WTC11 (cell line): ENCODE data around the gene KYNU. TPM values are rescaled to one million over a fixed set of nuclear protein-coding genes. Genes with fewer than 3 reads are reported as not detected.

Experiments used
- ATAC-seq: fragments of 200-7000 bp; cut with Tn5 transposase; 2 replicates; pipeline ENCODE4 v1.10.0; 2021; ENCODE audit warnings: mild to moderate bottlenecking, moderate library complexity
- CTCF ChIA-PET: fragments of 300-600 bp; sonication (Branson Sonifier 250); formaldehyde crosslinking; loops from one replicate; lab custom pipeline; 2021; ENCODE audit warnings: antibody characterized with exemption; lab: Charles Lee
- POLR2A ChIA-PET: fragments of 350-600 bp; sonication (Branson Sonifier 250); formaldehyde crosslinking; loops from one replicate; lab custom pipeline; 2021; ENCODE audit warnings: antibody characterized with exemption; lab: Charles Lee
- DNase-seq: peaks from one replicate; pipeline ENCODE4 v3.0.0; 2021; ENCODE audit warnings: low spot score
- H3K27ac Mint-ChIP-seq: 2 replicates; pipeline ENCODE4 v1.8.0; 2021; ENCODE audit warnings: mixed read lengths
- H3K27me3 Mint-ChIP-seq: 2 replicates; pipeline ENCODE4 v1.8.0; 2021; ENCODE audit warnings: low read depth, mild to moderate bottlenecking, moderate library complexity, mixed read lengths
- H3K36me3 Mint-ChIP-seq: 2 replicates; pipeline ENCODE4 v1.8.0; 2021; ENCODE audit warnings: mixed read lengths
- H3K4me1 Mint-ChIP-seq: 2 replicates; pipeline ENCODE4 v1.8.0; 2022; ENCODE audit warnings: mixed read lengths
- H3K4me3 Mint-ChIP-seq: 2 replicates; pipeline ENCODE4 v1.8.0; 2021; ENCODE audit warnings: mild to moderate bottlenecking, moderate library complexity, mixed read lengths
- H3K9me3 Mint-ChIP-seq: 2 replicates; pipeline ENCODE4 v1.8.0; 2021; ENCODE audit warnings: mixed read lengths
- ETV6 ChIP-seq: sonication (generic); formaldehyde crosslinking; IDR thresholded peaks from 2 replicates; pipeline ENCODE4 v1.8.1; 2022; ENCODE audit warnings: mild to moderate bottlenecking, missing genetic modification reagents
- HMGA2 ChIP-seq: fragments of 250-450 bp; sonication (Bioruptor Pico); IDR thresholded peaks from 2 replicates; pipeline ENCODE4 v1.4.0; 2021; ENCODE audit warnings: mild to moderate bottlenecking, moderate library complexity
- ZBTB21 ChIP-seq: sonication (generic); formaldehyde crosslinking; IDR thresholded peaks from 2 replicates; pipeline ENCODE4 v1.8.1; 2023; ENCODE audit warnings: mild to moderate bottlenecking, missing genetic modification reagents, borderline replicate concordance
- ZNF121 ChIP-seq: sonication (generic); formaldehyde crosslinking; IDR thresholded peaks from 2 replicates; pipeline ENCODE4 v1.8.0; 2023; ENCODE audit warnings: missing genetic modification reagents
- total RNA-seq: library from RNA; stranded (reverse); gene quantifications from 3 replicates; pipeline ENCODE4 v1.2.3, GENCODE V29; 2021
- TF ChIP-seq, protein P1 (sequence below): fragments of 250-450 bp; sonication (Bioruptor Pico); IDR thresholded peaks from 2 replicates; pipeline ENCODE4 v1.9.0; 2021; ENCODE audit warnings: mild to moderate bottlenecking
- TF ChIP-seq, protein P2 (sequence below): sonication (generic); formaldehyde crosslinking; IDR thresholded peaks from 2 replicates; pipeline ENCODE4 v1.8.0; 2022; ENCODE audit warnings: mild to moderate bottlenecking, missing genetic modification reagents
- TF ChIP-seq, protein P3 (sequence below): sonication (generic); formaldehyde crosslinking; IDR thresholded peaks from 2 replicates; pipeline ENCODE4 v1.8.0; 2023; ENCODE audit warnings: missing genetic modification reagents, mild to moderate bottlenecking, borderline replicate concordance
- TF ChIP-seq, protein P4 (sequence below): fragments of 250-450 bp; sonication (Bioruptor Pico); IDR thresholded peaks from 2 replicates; pipeline ENCODE4 v2.1.2; 2022; ENCODE audit warnings: mild to moderate bottlenecking, moderate library complexity
- TF ChIP-seq, protein P5 (sequence below): sonication (generic); formaldehyde crosslinking; IDR thresholded peaks from 2 replicates; pipeline ENCODE4 v1.8.0; 2022; ENCODE audit warnings: missing genetic modification reagents

The KYNU gene
- total RNA-seq, 1 experiment from 2014 or later, result 0.85 TPM

DNA sequence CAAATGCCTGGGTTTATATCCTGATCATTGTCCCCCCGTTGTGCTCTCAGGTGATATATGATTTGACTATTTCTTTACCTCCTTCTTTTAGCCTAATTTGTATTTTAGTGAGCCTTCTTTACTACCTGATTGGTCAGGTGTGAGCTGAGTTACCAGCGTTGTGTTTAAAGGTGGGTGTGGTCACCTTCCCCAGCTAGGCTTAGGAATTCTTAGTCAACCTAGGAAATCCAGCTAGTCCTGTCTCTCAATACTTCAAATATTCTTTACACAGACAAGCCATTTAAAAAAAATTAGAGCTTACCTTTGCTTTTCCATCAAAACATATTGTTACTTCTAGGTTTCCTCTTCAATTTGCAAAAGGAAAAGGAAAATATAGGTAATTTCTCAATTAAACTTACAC is 30.2 kb downstream of the KYNU start (continued):
- TF ChIP-seq, protein P1, sequence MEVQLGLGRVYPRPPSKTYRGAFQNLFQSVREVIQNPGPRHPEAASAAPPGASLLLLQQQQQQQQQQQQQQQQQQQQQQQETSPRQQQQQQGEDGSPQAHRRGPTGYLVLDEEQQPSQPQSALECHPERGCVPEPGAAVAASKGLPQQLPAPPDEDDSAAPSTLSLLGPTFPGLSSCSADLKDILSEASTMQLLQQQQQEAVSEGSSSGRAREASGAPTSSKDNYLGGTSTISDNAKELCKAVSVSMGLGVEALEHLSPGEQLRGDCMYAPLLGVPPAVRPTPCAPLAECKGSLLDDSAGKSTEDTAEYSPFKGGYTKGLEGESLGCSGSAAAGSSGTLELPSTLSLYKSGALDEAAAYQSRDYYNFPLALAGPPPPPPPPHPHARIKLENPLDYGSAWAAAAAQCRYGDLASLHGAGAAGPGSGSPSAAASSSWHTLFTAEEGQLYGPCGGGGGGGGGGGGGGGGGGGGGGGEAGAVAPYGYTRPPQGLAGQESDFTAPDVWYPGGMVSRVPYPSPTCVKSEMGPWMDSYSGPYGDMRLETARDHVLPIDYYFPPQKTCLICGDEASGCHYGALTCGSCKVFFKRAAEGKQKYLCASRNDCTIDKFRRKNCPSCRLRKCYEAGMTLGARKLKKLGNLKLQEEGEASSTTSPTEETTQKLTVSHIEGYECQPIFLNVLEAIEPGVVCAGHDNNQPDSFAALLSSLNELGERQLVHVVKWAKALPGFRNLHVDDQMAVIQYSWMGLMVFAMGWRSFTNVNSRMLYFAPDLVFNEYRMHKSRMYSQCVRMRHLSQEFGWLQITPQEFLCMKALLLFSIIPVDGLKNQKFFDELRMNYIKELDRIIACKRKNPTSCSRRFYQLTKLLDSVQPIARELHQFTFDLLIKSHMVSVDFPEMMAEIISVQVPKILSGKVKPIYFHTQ, result no peak
- no peak for TF ChIP-seq HMGA2 (CRISPR knock-in tag)

DNA sequence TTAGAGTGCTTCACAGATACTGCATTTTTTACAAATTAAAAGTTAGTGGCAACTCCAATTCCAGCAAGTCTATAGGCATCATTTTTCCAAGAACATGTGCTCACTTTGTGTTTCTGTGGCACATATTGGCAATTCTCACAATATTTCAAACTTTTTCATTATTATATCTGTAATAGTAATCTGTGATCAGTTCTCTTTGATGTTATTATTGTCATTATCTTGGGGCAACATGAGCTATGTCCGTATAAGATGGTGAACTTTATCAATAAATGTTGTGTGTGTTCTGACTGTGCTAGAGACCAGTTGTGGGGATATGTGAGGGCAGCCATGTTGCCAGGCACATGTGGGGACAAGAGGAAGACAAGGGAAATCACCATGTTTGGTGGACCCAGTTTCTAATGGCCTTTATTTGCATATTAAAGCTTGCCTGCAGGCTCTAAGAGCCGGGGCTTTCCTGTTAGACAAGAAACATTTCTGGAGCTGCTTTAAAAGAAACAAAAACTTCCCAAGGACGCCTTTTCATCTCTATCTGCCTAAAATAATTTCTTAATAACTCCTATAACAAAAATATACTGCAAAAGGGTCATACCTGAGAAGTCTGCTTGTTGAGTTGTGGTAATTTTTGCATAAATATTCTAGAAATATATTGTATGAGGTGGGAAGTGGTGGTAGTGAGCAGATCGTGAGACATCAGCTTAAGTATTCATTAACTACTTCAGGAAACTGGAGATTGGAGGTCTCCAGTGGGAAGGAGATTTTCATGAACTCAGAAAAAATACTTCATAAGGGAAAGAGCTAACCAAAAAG is 37.2 kb downstream of the KYNU start:
- ChIA-PET CTCF (interaction anchor here (1.0 to 1.3 kb wide), 3 partner anchors 61 to 120 kb away, joined by 3 read pairs; no protein-coding TSS in a partner anchor), POLR2A (no interaction called here)
- TF ChIP-seq ZNF121 (CRISPR knock-in tag) (no peak), ETV6 (CRISPR knock-in tag) (no peak), ZBTB21 (CRISPR knock-in tag) (no peak)
- TF ChIP-seq, protein P2, sequence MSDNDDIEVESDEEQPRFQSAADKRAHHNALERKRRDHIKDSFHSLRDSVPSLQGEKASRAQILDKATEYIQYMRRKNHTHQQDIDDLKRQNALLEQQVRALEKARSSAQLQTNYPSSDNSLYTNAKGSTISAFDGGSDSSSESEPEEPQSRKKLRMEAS (CRISPR knock-in tag), result 0 out of 2 replicates have a peak, but pooled peaks have one; percentile 20
- TF ChIP-seq, protein P1, result no peak
- TF ChIP-seq, protein P3, sequence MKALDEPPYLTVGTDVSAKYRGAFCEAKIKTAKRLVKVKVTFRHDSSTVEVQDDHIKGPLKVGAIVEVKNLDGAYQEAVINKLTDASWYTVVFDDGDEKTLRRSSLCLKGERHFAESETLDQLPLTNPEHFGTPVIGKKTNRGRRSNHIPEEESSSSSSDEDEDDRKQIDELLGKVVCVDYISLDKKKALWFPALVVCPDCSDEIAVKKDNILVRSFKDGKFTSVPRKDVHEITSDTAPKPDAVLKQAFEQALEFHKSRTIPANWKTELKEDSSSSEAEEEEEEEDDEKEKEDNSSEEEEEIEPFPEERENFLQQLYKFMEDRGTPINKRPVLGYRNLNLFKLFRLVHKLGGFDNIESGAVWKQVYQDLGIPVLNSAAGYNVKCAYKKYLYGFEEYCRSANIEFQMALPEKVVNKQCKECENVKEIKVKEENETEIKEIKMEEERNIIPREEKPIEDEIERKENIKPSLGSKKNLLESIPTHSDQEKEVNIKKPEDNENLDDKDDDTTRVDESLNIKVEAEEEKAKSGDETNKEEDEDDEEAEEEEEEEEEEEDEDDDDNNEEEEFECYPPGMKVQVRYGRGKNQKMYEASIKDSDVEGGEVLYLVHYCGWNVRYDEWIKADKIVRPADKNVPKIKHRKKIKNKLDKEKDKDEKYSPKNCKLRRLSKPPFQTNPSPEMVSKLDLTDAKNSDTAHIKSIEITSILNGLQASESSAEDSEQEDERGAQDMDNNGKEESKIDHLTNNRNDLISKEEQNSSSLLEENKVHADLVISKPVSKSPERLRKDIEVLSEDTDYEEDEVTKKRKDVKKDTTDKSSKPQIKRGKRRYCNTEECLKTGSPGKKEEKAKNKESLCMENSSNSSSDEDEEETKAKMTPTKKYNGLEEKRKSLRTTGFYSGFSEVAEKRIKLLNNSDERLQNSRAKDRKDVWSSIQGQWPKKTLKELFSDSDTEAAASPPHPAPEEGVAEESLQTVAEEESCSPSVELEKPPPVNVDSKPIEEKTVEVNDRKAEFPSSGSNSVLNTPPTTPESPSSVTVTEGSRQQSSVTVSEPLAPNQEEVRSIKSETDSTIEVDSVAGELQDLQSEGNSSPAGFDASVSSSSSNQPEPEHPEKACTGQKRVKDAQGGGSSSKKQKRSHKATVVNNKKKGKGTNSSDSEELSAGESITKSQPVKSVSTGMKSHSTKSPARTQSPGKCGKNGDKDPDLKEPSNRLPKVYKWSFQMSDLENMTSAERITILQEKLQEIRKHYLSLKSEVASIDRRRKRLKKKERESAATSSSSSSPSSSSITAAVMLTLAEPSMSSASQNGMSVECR (CRISPR knock-in tag), result no peak
- TF ChIP-seq, protein P4, sequence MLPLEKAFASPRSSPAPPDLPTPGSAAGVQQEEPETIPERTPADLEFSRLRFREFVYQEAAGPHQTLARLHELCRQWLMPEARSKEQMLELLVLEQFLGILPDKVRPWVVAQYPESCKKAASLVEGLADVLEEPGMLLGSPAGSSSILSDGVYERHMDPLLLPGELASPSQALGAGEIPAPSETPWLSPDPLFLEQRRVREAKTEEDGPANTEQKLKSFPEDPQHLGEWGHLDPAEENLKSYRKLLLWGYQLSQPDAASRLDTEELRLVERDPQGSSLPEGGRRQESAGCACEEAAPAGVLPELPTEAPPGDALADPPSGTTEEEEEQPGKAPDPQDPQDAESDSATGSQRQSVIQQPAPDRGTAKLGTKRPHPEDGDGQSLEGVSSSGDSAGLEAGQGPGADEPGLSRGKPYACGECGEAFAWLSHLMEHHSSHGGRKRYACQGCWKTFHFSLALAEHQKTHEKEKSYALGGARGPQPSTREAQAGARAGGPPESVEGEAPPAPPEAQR, result 0 out of 2 replicates have a peak, but pooled peaks have one; percentile 62
- Mint-ChIP-seq H3K4me1 (peaks cover 23% of the 10 kb centered on the region), H3K36me3 (peaks cover 16% of the 10 kb centered on the region), H3K27ac (peak overlapping the region; percentile 82; the same call in 1 of the 2 replicates), H3K9me3 (peaks cover 25% of the 10 kb centered on the region), H3K4me3 (no peak overlapping the region; the same call in 1 of the 2 replicates), H3K27me3 (no peaks in the 10 kb centered on the region)
- DNase-seq, result no peak
- peak; percentile 68 for ATAC-seq

DNA sequence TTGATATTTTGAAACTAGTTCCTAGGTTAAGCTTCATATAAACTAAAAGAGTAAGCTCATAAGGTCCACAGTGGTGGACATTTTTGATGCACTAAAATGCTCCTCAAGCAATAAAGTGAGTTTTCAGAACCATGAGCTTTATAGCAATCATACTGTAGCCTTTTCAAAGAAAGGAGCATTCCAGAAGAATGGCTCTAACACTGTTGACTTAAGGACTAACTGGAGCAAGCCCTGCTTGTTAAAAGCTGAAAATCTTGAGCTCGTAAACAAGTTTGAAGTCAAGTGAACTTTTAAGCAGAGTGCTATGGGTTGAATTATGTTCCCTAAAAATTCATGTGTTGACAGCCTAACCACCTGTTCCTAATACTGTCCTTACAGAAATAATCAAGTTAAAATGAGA is 38.0 kb downstream of the KYNU start:
- peaks cover 25% of the 10 kb centered on the region for H3K9me3 Mint-ChIP-seq
- no peaks in the 10 kb centered on the region for H3K27me3 Mint-ChIP-seq
- ChIA-PET CTCF (interaction anchor here (0.7 to 1.2 kb wide), 3 partner anchors 62 to 119 kb away, joined by 3 read pairs; no protein-coding TSS in a partner anchor), POLR2A (no interaction called here)
- ATAC-seq (no peak), DNase-seq (no peak)
- H3K4me3 Mint-ChIP-seq, result no peak overlapping the region
- H3K4me1 Mint-ChIP-seq, result peaks cover 23% of the 10 kb centered on the region
- peaks cover 16% of the 10 kb centered on the region for H3K36me3 Mint-ChIP-seq
- no peak overlapping the region for H3K27ac Mint-ChIP-seq
- TF ChIP-seq, protein P3 (CRISPR knock-in tag), result no peak
- TF ChIP-seq, protein P5, sequence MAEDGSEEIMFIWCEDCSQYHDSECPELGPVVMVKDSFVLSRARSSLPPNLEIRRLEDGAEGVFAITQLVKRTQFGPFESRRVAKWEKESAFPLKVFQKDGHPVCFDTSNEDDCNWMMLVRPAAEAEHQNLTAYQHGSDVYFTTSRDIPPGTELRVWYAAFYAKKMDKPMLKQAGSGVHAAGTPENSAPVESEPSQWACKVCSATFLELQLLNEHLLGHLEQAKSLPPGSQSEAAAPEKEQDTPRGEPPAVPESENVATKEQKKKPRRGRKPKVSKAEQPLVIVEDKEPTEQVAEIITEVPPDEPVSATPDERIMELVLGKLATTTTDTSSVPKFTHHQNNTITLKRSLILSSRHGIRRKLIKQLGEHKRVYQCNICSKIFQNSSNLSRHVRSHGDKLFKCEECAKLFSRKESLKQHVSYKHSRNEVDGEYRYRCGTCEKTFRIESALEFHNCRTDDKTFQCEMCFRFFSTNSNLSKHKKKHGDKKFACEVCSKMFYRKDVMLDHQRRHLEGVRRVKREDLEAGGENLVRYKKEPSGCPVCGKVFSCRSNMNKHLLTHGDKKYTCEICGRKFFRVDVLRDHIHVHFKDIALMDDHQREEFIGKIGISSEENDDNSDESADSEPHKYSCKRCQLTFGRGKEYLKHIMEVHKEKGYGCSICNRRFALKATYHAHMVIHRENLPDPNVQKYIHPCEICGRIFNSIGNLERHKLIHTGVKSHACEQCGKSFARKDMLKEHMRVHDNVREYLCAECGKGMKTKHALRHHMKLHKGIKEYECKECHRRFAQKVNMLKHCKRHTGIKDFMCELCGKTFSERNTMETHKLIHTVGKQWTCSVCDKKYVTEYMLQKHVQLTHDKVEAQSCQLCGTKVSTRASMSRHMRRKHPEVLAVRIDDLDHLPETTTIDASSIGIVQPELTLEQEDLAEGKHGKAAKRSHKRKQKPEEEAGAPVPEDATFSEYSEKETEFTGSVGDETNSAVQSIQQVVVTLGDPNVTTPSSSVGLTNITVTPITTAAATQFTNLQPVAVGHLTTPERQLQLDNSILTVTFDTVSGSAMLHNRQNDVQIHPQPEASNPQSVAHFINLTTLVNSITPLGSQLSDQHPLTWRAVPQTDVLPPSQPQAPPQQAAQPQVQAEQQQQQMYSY (CRISPR knock-in tag), result no peak
